Naive thymus-derived CD8-positive, alpha-beta T cell (primary cell): ENCODE measurements around the gene SFT2D3. TPM values are rescaled to one million over a fixed set of nuclear protein-coding genes. Genes with fewer than 3 reads are reported as not detected.

Experiments used
- ATAC-seq, 2 donors: fragments of 150-1000 bp; cut with Tn5 transposase in 1 of 2; sonication (Bioruptor Pico), chemical (Tn5 transposase) in 1 of 2; 1 replicate in 1 of 2; 2 replicates in 1 of 2; pipeline ENCODE4 v1.10.0; 2021; ENCODE audit warnings: mild to moderate bottlenecking in 2 of 2, moderate library complexity in 2 of 2
- POLR2A ChIA-PET: fragments of 350-600 bp; sonication (Branson Sonifier 250); formaldehyde crosslinking; loops from one replicate; lab custom pipeline; 2021; ENCODE audit warnings: antibody characterized with exemption; lab: Charles Lee
- DNase-seq, 10 donors: peaks; one replicate each; pipeline versions ENCODE4 v3.0.0 to v3.0.0-alpha.2; 2020 to 2022
- H3K27ac Mint-ChIP-seq, 10 donors: one replicate each; pipeline ENCODE4 v1.8.0; 2020 to 2022; ENCODE audit warnings: mild to moderate bottlenecking in 10 of 10, mixed read lengths in 10 of 10, moderate library complexity in 4 of 10, inconsistent platforms in 1 of 10
- H3K27me3 Mint-ChIP-seq, 5 donors: one replicate each; pipeline ENCODE4 v1.8.0; 2021 to 2022; ENCODE audit warnings: mixed read lengths in 5 of 5
- H3K36me3 Mint-ChIP-seq, 3 donors: one replicate each; pipeline ENCODE4 v1.8.0; 2020 to 2022; ENCODE audit warnings: mixed read lengths in 3 of 3, mild to moderate bottlenecking in 2 of 3, inconsistent platforms in 1 of 3
- H3K4me1 Mint-ChIP-seq, 4 donors: one replicate each; pipeline ENCODE4 v1.8.0; 2021 to 2022; ENCODE audit warnings: mixed read lengths in 4 of 4
- H3K4me3 Mint-ChIP-seq, 10 donors: one replicate each; pipeline ENCODE4 v1.8.0; 2020 to 2022; ENCODE audit warnings: mild to moderate bottlenecking in 10 of 10, mixed read lengths in 10 of 10, moderate library complexity in 6 of 10, inconsistent platforms in 1 of 10
- H3K9me3 Mint-ChIP-seq, 9 donors: one replicate each; pipeline ENCODE4 v1.8.0; 2020 to 2022; ENCODE audit warnings: mixed read lengths in 9 of 9, mild to moderate bottlenecking in 3 of 9, inconsistent platforms in 1 of 9, moderate library complexity in 1 of 9
- polyA plus RNA-seq, 3 donors: library from polyadenylated mRNA; unstranded; fragments of 300-500 nt; fragmentation: Illumina TruSeq; gene quantifications; one replicate each; pipeline ENCODE4 v1.2.3, GENCODE V29; 2021
- total RNA-seq, 8 experiments: library from RNA in 2 of 8; stranded (reverse) in 2 of 8; gene quantifications; one replicate each; pipeline ENCODE4 v1.2.3 and lab custom pipeline; 2021 to 2026

The SFT2D3 gene
- total and polyA plus RNA-seq, 5 experiments from 2014 or later: 1.7 to 16.9 (median 4.4) TPM

GRCh38 chr2:127678991-127679390, 22.3 kb upstream of the SFT2D3 start:
- Mint-ChIP-seq H3K4me3 (no peak overlapping the region), H3K4me1 (peaks cover 5 to 23% (median 13%) of the 10 kb centered on the region in 4 donors), H3K27ac (no peak overlapping the region), H3K9me3 (no peaks in the 10 kb centered on the region), H3K27me3 (peaks cover 7 to 40% (median 25%) of the 10 kb centered on the region in 5 donors), H3K36me3 (peaks cover 0 to 3% (median 0%) of the 10 kb centered on the region in 3 donors)
- no peak for ATAC-seq
- no peak for DNase-seq
- POLR2A ChIA-PET: no interaction called here

GRCh38 chr2:127679680-127680361, 21.5 kb upstream of the SFT2D3 start:
- no peak for DNase-seq

GRCh38 chr2:127680706-127681287, 20.5 kb upstream of the SFT2D3 start:
- DNase-seq: no peak
- Mint-ChIP-seq H3K9me3 (no peaks in the 10 kb centered on the region), H3K27me3 (peaks cover 4 to 30% (median 20%) of the 10 kb centered on the region in 5 donors), H3K4me1 (peaks cover 2 to 13% (median 7%) of the 10 kb centered on the region in 4 donors), H3K4me3 (no peak overlapping the region), H3K36me3 (no peaks in the 10 kb centered on the region), H3K27ac (no peak overlapping the region)
- POLR2A ChIA-PET: no interaction called here
- no peak for ATAC-seq

More at GRCh38 chr2:127679680-127680361, 21.5 kb upstream of the SFT2D3 start:
- Mint-ChIP-seq H3K36me3 (no peaks in the 10 kb centered on the region), H3K4me1 (peaks cover 2 to 16% (median 9%) of the 10 kb centered on the region in 4 donors), H3K27me3 (peaks cover 5 to 32% (median 22%) of the 10 kb centered on the region in 5 donors), H3K4me3 (no peak overlapping the region), H3K27ac (no peak overlapping the region), H3K9me3 (no peaks in the 10 kb centered on the region)
- POLR2A ChIA-PET: no interaction called here
- peak in 1 of 2 donors; percentile 27 for ATAC-seq

- Mint-ChIP-seq H3K9me3 (no peaks in the 10 kb centered on the region), H3K4me1 (peaks cover 1 to 10% (median 4%) of the 10 kb centered on the region in 4 donors), H3K4me3 (no peak overlapping the region), H3K27me3 (peaks cover 0 to 25% (median 16%) of the 10 kb centered on the region in 5 donors), H3K36me3 (no peaks in the 10 kb centered on the region), H3K27ac (no peak overlapping the region)
- POLR2A ChIA-PET: no interaction called here
- DNase-seq (no peak), ATAC-seq (no peak)
These were observed 20.0 kb upstream of the SFT2D3 start for GRCh38 chr2:127681288-127681804.

GRCh38 chr2:127681976-127682857, 19.1 kb upstream of the SFT2D3 start:
- Mint-ChIP-seq H3K27ac (peak overlapping the region in 2 of 10 donors; percentile 9 to 51), H3K4me1 (peaks cover 1 to 10% (median 2%) of the 10 kb centered on the region in 4 donors), H3K27me3 (peaks cover 0 to 17% (median 11%) of the 10 kb centered on the region in 5 donors), H3K9me3 (no peaks in the 10 kb centered on the region), H3K4me3 (no peak overlapping the region), H3K36me3 (no peaks in the 10 kb centered on the region)
- DNase-seq (no peak), ATAC-seq (no peak)
- POLR2A ChIA-PET: no interaction called here

GRCh38 chr2:127683056-127683455, 18.2 kb upstream of the SFT2D3 start:
- Mint-ChIP-seq H3K27ac (peak overlapping the region in 1 of 10 donors; percentile 9), H3K4me3 (no peak overlapping the region), H3K4me1 (peaks cover 1 to 10% (median 2%) of the 10 kb centered on the region in 4 donors), H3K27me3 (peaks cover 0 to 10% (median 8%) of the 10 kb centered on the region in 5 donors), H3K36me3 (no peaks in the 10 kb centered on the region), H3K9me3 (peaks cover 0 to 3% (median 2%) of the 10 kb centered on the region in 9 donors)
- POLR2A ChIA-PET: no interaction called here
- ATAC-seq (no peak), DNase-seq (no peak)

GRCh38 chr2:127683757-127684156, 17.5 kb upstream of the SFT2D3 start:
- Mint-ChIP-seq H3K36me3 (peaks cover 0 to 5% (median 4%) of the 10 kb centered on the region in 3 donors), H3K9me3 (peaks cover 0 to 9% (median 4%) of the 10 kb centered on the region in 9 donors), H3K27ac (no peak overlapping the region), H3K4me3 (no peak overlapping the region), H3K27me3 (peaks cover 0 to 7% (median 1%) of the 10 kb centered on the region in 5 donors), H3K4me1 (peaks cover 1 to 10% (median 2%) of the 10 kb centered on the region in 4 donors)
- DNase-seq (no peak), ATAC-seq (no peak)
- POLR2A ChIA-PET: no interaction called here

- POLR2A ChIA-PET: no interaction called here
- H3K36me3 Mint-ChIP-seq: peaks cover 0 to 11% (median 7%) of the 10 kb centered on the region in 3 donors
- H3K4me1 Mint-ChIP-seq: peaks cover 1 to 10% (median 2%) of the 10 kb centered on the region in 4 donors
- DNase-seq: no peak
- no peak overlapping the region for H3K27ac Mint-ChIP-seq
- peaks cover 0 to 22% (median 4%) of the 10 kb centered on the region in 9 donors for H3K9me3 Mint-ChIP-seq
- H3K27me3 Mint-ChIP-seq: peaks cover 0 to 8% (median 0%) of the 10 kb centered on the region in 5 donors
- ATAC-seq: no peak
- no peak overlapping the region for H3K4me3 Mint-ChIP-seq
These were observed 15.8 kb upstream of the SFT2D3 start for GRCh38 chr2:127685410-127686080.

- ATAC-seq: no peak
- peaks cover 0 to 26% (median 24%) of the 10 kb centered on the region in 3 donors for H3K36me3 Mint-ChIP-seq
- DNase-seq: no peak
- H3K9me3 Mint-ChIP-seq: peaks cover 5 to 44% (median 20%) of the 10 kb centered on the region in 9 donors
- no peak overlapping the region for H3K27ac Mint-ChIP-seq
- H3K4me1 Mint-ChIP-seq: no peaks in the 10 kb centered on the region
- POLR2A ChIA-PET: no interaction called here
- H3K27me3 Mint-ChIP-seq: peaks cover 0 to 8% (median 0%) of the 10 kb centered on the region in 5 donors
- no peak overlapping the region for H3K4me3 Mint-ChIP-seq
These were observed 12.9 kb upstream of the SFT2D3 start for GRCh38 chr2:127688405-127688804.

- H3K9me3 Mint-ChIP-seq: peaks cover 5 to 44% (median 20%) of the 10 kb centered on the region in 9 donors
- POLR2A ChIA-PET: interaction anchor here (0.9 kb wide), 1 partner anchor 11 kb away, joined by 4 read pairs; the partner anchor contains the start of gene SFT2D3
- DNase-seq: no peak
These were observed 10.6 kb upstream of the SFT2D3 start for GRCh38 chr2:127690696-127691095.

GRCh38 chr2:127694986-127695385, 6.3 kb upstream of the SFT2D3 start:
- Mint-ChIP-seq H3K36me3 (peaks cover 0 to 21% (median 17%) of the 10 kb centered on the region in 3 donors), H3K27me3 (peaks cover 0 to 2% (median 0%) of the 10 kb centered on the region in 5 donors), H3K4me1 (peaks cover 0 to under 1% (median 0%) of the 10 kb centered on the region in 4 donors), H3K4me3 (no peak overlapping the region), H3K27ac (no peak overlapping the region), H3K9me3 (peaks cover 5 to 25% (median 17%) of the 10 kb centered on the region in 9 donors)
- no peak for ATAC-seq
- no peak for DNase-seq
- POLR2A ChIA-PET: no interaction called here

More at GRCh38 chr2:127690696-127691095, 10.6 kb upstream of the SFT2D3 start:
- peaks cover 0 to 4% (median 0%) of the 10 kb centered on the region in 5 donors for H3K27me3 Mint-ChIP-seq
- no peak overlapping the region for H3K27ac Mint-ChIP-seq
- no peak overlapping the region for H3K4me3 Mint-ChIP-seq
- no peak for ATAC-seq
- peaks cover 0 to 26% (median 24%) of the 10 kb centered on the region in 3 donors for H3K36me3 Mint-ChIP-seq
- no peaks in the 10 kb centered on the region for H3K4me1 Mint-ChIP-seq
